WTC11 (cell line): ENCODE measurements around the gene HNRNPC. TPM values are rescaled to one million over a fixed set of nuclear protein-coding genes. Genes with fewer than 3 reads are reported as not detected.

Source experiments
- ATAC-seq: fragments of 200-7000 bp; cut with Tn5 transposase; 2 replicates; pipeline ENCODE4 v1.10.0; 2021; ENCODE audit warnings: mild to moderate bottlenecking, moderate library complexity
- CTCF ChIA-PET: fragments of 300-600 bp; sonication (Branson Sonifier 250); formaldehyde crosslinking; loops from one replicate; lab custom pipeline; 2021; ENCODE audit warnings: antibody characterized with exemption; lab: Charles Lee
- POLR2A ChIA-PET: fragments of 350-600 bp; sonication (Branson Sonifier 250); formaldehyde crosslinking; loops from one replicate; lab custom pipeline; 2021; ENCODE audit warnings: antibody characterized with exemption; lab: Charles Lee
- DNase-seq: peaks from one replicate; pipeline ENCODE4 v3.0.0; 2021; ENCODE audit warnings: low spot score
- H3K27ac Mint-ChIP-seq: 2 replicates; pipeline ENCODE4 v1.8.0; 2021; ENCODE audit warnings: mixed read lengths
- H3K27me3 Mint-ChIP-seq: 2 replicates; pipeline ENCODE4 v1.8.0; 2021; ENCODE audit warnings: low read depth, mild to moderate bottlenecking, moderate library complexity, mixed read lengths
- H3K36me3 Mint-ChIP-seq: 2 replicates; pipeline ENCODE4 v1.8.0; 2021; ENCODE audit warnings: mixed read lengths
- H3K4me1 Mint-ChIP-seq: 2 replicates; pipeline ENCODE4 v1.8.0; 2022; ENCODE audit warnings: mixed read lengths
- H3K4me3 Mint-ChIP-seq: 2 replicates; pipeline ENCODE4 v1.8.0; 2021; ENCODE audit warnings: mild to moderate bottlenecking, moderate library complexity, mixed read lengths
- H3K9me3 Mint-ChIP-seq: 2 replicates; pipeline ENCODE4 v1.8.0; 2021; ENCODE audit warnings: mixed read lengths
- ATF1 ChIP-seq: sonication (generic); formaldehyde crosslinking; IDR thresholded peaks from 2 replicates; pipeline ENCODE4 v1.8.1; 2023; ENCODE audit warnings: mild to moderate bottlenecking, moderate library complexity, missing genetic modification reagents
- CREB1 ChIP-seq: sonication (generic); formaldehyde crosslinking; IDR thresholded peaks from 2 replicates; pipeline ENCODE4 v1.8.0; 2023; ENCODE audit warnings: mild to moderate bottlenecking, missing genetic modification reagents
- IRF1 ChIP-seq: sonication (generic); formaldehyde crosslinking; IDR thresholded peaks from 2 replicates; pipeline ENCODE4 v1.8.0; 2023; ENCODE audit warnings: missing genetic modification reagents
- JUN ChIP-seq: sonication (generic); formaldehyde crosslinking; IDR thresholded peaks from 2 replicates; pipeline ENCODE4 v1.8.0; 2023; ENCODE audit warnings: mild to moderate bottlenecking, missing genetic modification reagents
- MXD4 ChIP-seq: fragments of 250-450 bp; sonication (Bioruptor Pico); IDR thresholded peaks from 2 replicates; pipeline ENCODE4 v1.8.0; 2021; ENCODE audit warnings: mild to moderate bottlenecking, moderate library complexity, borderline replicate concordance
- NR1H2 ChIP-seq: sonication (generic); formaldehyde crosslinking; IDR thresholded peaks from 2 replicates; pipeline ENCODE4 v1.9.0; 2021; ENCODE audit warnings: mild to moderate bottlenecking, moderate library complexity, missing genetic modification reagents
- STAT6 ChIP-seq: sonication (generic); formaldehyde crosslinking; conservative IDR thresholded peaks from 2 replicates; pipeline ENCODE4 v1.8.1; 2023; ENCODE audit warnings: mild to moderate bottlenecking, low read depth, missing genetic modification reagents, moderate library complexity
- TEAD4 ChIP-seq: sonication (generic); formaldehyde crosslinking; IDR thresholded peaks from 2 replicates; pipeline ENCODE4 v1.8.0; 2022; ENCODE audit warnings: mild to moderate bottlenecking, missing genetic modification reagents
- ZNF671 ChIP-seq: fragments of 250-450 bp; sonication (Bioruptor Pico); IDR thresholded peaks from 2 replicates; pipeline ENCODE4 v1.8.0; 2021; ENCODE audit warnings: mild to moderate bottlenecking
- total RNA-seq: library from RNA; stranded (reverse); gene quantifications from 3 replicates; pipeline ENCODE4 v1.2.3, GENCODE V29; 2021
- TF ChIP-seq, protein P1 (sequence below): sonication (generic); formaldehyde crosslinking; IDR thresholded peaks from 2 replicates; pipeline ENCODE4 v1.8.0; 2022; ENCODE audit warnings: mild to moderate bottlenecking, missing genetic modification reagents
- TF ChIP-seq, protein P2 (sequence below): sonication (generic); formaldehyde crosslinking; IDR thresholded peaks from 2 replicates; pipeline ENCODE4 v1.8.1; 2023; ENCODE audit warnings: mild to moderate bottlenecking, moderate library complexity, missing genetic modification reagents
- TF ChIP-seq, protein P3 (sequence below): sonication (generic); formaldehyde crosslinking; IDR thresholded peaks from 2 replicates; pipeline ENCODE4 v1.8.0; 2022; ENCODE audit warnings: mild to moderate bottlenecking, missing genetic modification reagents
- TF ChIP-seq, protein P4 (sequence below): sonication (generic); formaldehyde crosslinking; IDR thresholded peaks from 2 replicates; pipeline ENCODE4 v1.8.1; 2023; ENCODE audit warnings: mild to moderate bottlenecking, missing genetic modification reagents
- TF ChIP-seq, protein P5 (sequence below): sonication (generic); formaldehyde crosslinking; IDR thresholded peaks from 2 replicates; pipeline ENCODE4 v1.8.0; 2022; ENCODE audit warnings: mild to moderate bottlenecking, missing genetic modification reagents

Gene HNRNPC
- total RNA-seq, 1 experiment from 2014 or later: 982 TPM

GRCh38 chr14:21209185-21209584 lies 60.1 kb downstream of the HNRNPC start (continued):
- no peak for TF ChIP-seq STAT6

- ATAC-seq: no peak
- ChIA-PET POLR2A (no interaction called here), CTCF (no interaction called here)
- H3K27ac Mint-ChIP-seq: no peak overlapping the region
- TF ChIP-seq JUN (no peak), ATF1 (CRISPR knock-in tag) (no peak), NR1H2 (CRISPR knock-in tag) (no peak), ZNF671 (CRISPR knock-in tag) (no peak), TEAD4 (CRISPR knock-in tag) (no peak)
- TF ChIP-seq, protein P1, sequence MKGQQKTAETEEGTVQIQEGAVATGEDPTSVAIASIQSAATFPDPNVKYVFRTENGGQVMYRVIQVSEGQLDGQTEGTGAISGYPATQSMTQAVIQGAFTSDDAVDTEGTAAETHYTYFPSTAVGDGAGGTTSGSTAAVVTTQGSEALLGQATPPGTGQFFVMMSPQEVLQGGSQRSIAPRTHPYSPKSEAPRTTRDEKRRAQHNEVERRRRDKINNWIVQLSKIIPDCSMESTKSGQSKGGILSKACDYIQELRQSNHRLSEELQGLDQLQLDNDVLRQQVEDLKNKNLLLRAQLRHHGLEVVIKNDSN (CRISPR knock-in tag): no peak
- TF ChIP-seq, protein P2, sequence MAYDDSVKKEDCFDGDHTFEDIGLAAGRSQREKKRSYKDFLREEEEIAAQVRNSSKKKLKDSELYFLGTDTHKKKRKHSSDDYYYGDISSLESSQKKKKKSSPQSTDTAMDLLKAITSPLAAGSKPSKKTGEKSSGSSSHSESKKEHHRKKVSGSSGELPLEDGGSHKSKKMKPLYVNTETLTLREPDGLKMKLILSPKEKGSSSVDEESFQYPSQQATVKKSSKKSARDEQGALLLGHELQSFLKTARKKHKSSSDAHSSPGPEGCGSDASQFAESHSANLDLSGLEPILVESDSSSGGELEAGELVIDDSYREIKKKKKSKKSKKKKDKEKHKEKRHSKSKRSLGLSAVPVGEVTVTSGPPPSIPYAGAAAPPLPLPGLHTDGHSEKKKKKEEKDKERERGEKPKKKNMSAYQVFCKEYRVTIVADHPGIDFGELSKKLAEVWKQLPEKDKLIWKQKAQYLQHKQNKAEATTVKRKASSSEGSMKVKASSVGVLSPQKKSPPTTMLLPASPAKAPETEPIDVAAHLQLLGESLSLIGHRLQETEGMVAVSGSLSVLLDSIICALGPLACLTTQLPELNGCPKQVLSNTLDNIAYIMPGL (CRISPR knock-in tag): no peak
- H3K36me3 Mint-ChIP-seq: peaks cover 64% of the 10 kb centered on the region
- no peak overlapping the region for H3K4me3 Mint-ChIP-seq
- DNase-seq: no peak
- H3K4me1 Mint-ChIP-seq: peaks cover 78% of the 10 kb centered on the region
- H3K9me3 Mint-ChIP-seq: no peaks in the 10 kb centered on the region
- H3K27me3 Mint-ChIP-seq: no peaks in the 10 kb centered on the region
These were observed 60.7 kb downstream of the HNRNPC start for GRCh38 chr14:21208554-21208953.

DNA sequence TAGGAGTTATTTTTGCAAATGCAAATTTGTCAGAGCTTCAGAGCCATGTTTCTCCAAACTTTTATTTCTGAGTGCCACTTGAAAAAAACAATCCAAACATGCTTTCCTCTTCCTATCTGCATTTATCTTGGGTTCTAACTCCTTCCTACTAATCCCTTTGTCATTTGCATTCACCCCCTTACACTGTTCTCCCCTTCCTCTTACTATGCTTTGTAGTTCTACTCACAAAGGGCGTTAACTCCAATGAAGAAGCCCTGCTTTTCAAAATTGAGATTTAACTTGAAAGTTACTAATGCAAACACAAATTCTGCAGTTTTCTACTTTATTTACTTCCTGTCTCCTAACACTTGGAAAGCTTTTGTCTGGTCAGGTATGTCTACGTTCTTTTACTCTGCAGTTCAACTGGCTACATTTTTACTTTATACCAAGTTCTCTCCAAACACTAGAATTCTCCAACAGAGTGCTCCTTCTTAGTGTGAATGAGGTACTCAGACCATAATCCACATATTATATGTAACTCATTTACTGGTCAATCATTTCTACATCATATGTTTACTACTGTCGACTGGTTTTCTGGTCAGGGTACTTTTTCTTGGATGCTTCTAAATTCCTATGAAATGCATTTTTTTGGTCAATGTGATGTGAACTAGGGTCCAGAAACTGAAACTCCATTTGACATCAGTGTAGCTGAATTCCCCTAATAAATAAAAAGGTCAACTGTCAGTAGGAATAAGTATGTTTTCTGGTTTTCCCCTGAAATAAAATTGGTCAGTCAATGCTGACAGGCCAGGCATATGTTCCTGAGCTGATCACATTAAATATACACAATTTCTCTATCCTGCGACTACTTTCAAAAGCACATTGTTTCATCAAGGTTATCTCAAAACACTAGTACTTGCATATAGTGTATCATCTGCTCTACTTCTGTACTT lies 62.2 kb downstream of the HNRNPC start:
- H3K9me3 Mint-ChIP-seq: no peaks in the 10 kb centered on the region
- CTCF ChIA-PET: interaction anchor here (0.6 kb wide), 1 partner anchor 13 kb away, joined by 3 read pairs; no protein-coding TSS in a partner anchor
- DNase-seq (no peak), ATAC-seq (no peak)
- peaks cover 49% of the 10 kb centered on the region for H3K36me3 Mint-ChIP-seq
- H3K4me1 Mint-ChIP-seq: peaks cover 71% of the 10 kb centered on the region
- no peak overlapping the region for H3K4me3 Mint-ChIP-seq
- peak overlapping the region; percentile 95 for H3K27ac Mint-ChIP-seq
- no peak for TF ChIP-seq IRF1 (CRISPR knock-in tag)
- TF ChIP-seq, protein P2 (CRISPR knock-in tag): no peak
- no peak for TF ChIP-seq CREB1
- TF ChIP-seq, protein P3, sequence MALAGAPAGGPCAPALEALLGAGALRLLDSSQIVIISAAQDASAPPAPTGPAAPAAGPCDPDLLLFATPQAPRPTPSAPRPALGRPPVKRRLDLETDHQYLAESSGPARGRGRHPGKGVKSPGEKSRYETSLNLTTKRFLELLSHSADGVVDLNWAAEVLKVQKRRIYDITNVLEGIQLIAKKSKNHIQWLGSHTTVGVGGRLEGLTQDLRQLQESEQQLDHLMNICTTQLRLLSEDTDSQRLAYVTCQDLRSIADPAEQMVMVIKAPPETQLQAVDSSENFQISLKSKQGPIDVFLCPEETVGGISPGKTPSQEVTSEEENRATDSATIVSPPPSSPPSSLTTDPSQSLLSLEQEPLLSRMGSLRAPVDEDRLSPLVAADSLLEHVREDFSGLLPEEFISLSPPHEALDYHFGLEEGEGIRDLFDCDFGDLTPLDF: no peak
- no peak for TF ChIP-seq MXD4 (CRISPR knock-in tag)
- TF ChIP-seq, protein P1 (CRISPR knock-in tag): no peak
- TF ChIP-seq, protein P4, sequence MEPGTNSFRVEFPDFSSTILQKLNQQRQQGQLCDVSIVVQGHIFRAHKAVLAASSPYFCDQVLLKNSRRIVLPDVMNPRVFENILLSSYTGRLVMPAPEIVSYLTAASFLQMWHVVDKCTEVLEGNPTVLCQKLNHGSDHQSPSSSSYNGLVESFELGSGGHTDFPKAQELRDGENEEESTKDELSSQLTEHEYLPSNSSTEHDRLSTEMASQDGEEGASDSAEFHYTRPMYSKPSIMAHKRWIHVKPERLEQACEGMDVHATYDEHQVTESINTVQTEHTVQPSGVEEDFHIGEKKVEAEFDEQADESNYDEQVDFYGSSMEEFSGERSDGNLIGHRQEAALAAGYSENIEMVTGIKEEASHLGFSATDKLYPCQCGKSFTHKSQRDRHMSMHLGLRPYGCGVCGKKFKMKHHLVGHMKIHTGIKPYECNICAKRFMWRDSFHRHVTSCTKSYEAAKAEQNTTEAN (CRISPR knock-in tag): no peak
- TF ChIP-seq ZNF671 (CRISPR knock-in tag): no peak
- TF ChIP-seq, protein P5, sequence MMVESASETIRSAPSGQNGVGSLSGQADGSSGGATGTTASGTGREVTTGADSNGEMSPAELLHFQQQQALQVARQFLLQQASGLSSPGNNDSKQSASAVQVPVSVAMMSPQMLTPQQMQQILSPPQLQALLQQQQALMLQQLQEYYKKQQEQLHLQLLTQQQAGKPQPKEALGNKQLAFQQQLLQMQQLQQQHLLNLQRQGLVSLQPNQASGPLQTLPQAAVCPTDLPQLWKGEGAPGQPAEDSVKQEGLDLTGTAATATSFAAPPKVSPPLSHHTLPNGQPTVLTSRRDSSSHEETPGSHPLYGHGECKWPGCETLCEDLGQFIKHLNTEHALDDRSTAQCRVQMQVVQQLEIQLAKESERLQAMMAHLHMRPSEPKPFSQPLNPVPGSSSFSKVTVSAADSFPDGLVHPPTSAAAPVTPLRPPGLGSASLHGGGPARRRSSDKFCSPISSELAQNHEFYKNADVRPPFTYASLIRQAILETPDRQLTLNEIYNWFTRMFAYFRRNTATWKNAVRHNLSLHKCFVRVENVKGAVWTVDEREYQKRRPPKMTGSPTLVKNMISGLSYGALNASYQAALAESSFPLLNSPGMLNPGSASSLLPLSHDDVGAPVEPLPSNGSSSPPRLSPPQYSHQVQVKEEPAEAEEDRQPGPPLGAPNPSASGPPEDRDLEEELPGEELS: no peak
- TF ChIP-seq, all 79 proteins: peak for 0
- POLR2A ChIA-PET: no interaction called here
- H3K27me3 Mint-ChIP-seq: no peaks in the 10 kb centered on the region
